Measurements from ENCODE around the gene STARD5.

GRCh38 chr15:81337241-81337640 lies 13.3 kb upstream of the STARD5 start:
- TF ChIP-seq, protein P1, sequence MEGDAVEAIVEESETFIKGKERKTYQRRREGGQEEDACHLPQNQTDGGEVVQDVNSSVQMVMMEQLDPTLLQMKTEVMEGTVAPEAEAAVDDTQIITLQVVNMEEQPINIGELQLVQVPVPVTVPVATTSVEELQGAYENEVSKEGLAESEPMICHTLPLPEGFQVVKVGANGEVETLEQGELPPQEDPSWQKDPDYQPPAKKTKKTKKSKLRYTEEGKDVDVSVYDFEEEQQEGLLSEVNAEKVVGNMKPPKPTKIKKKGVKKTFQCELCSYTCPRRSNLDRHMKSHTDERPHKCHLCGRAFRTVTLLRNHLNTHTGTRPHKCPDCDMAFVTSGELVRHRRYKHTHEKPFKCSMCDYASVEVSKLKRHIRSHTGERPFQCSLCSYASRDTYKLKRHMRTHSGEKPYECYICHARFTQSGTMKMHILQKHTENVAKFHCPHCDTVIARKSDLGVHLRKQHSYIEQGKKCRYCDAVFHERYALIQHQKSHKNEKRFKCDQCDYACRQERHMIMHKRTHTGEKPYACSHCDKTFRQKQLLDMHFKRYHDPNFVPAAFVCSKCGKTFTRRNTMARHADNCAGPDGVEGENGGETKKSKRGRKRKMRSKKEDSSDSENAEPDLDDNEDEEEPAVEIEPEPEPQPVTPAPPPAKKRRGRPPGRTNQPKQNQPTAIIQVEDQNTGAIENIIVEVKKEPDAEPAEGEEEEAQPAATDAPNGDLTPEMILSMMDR (IDR thresholded peaks at IDR 0.05) = no peak
- no peak for TF ChIP-seq ZFX (IDR thresholded peaks at IDR 0.05; ENCODE audit: borderline replicate concordance)
